GM18858 (cell line): ENCODE results near the gene NPAS3.

Source experiments
- ATAC-seq: cut with Tn5 transposase; IDR thresholded peaks from one replicate; pipeline ENCODE4 v1.9.1; 2021; ENCODE audit not compliant: unreplicated experiment

The NPAS3 gene

GRCh38 chr14:33805593-33805992 lies 866.9 kb downstream of the NPAS3 start:
- no peak for ATAC-seq

- ATAC-seq = no peak
Observed at GRCh38 chr14:33806905-33807304, 868.2 kb downstream of the NPAS3 start.

- ATAC-seq = no peak
Observed at GRCh38 chr14:33808187-33808586, 869.5 kb downstream of the NPAS3 start.

GRCh38 chr14:33809396-33809981 lies 870.8 kb downstream of the NPAS3 start:
- no peak for ATAC-seq

- no peak for ATAC-seq
Observed at GRCh38 chr14:33810308-33810707, 871.6 kb downstream of the NPAS3 start.

- no peak for ATAC-seq
Observed at GRCh38 chr14:33811721-33812120, 873.0 kb downstream of the NPAS3 start.

- ATAC-seq = no peak
Observed at GRCh38 chr14:33812181-33812580, 873.5 kb downstream of the NPAS3 start.

- ATAC-seq = no peak
Observed at GRCh38 chr14:33812601-33813000, 873.9 kb downstream of the NPAS3 start.

- ATAC-seq = no peak
Observed at GRCh38 chr14:33814010-33814409, 875.3 kb downstream of the NPAS3 start.

- ATAC-seq = no peak
Observed at GRCh38 chr14:33833706-33834465, 895.2 kb downstream of the NPAS3 start.

GRCh38 chr14:33834466-33835260 lies 896.0 kb downstream of the NPAS3 start:
- no peak for ATAC-seq

GRCh38 chr14:33835261-33835655 lies 896.6 kb downstream of the NPAS3 start:
- ATAC-seq = no peak

GRCh38 chr14:33835677-33836076 lies 897.0 kb downstream of the NPAS3 start:
- ATAC-seq = no peak

GRCh38 chr14:33836203-33836899 lies 897.7 kb downstream of the NPAS3 start:
- no peak for ATAC-seq

GRCh38 chr14:33836900-33837577 lies 898.4 kb downstream of the NPAS3 start:
- no peak for ATAC-seq

GRCh38 chr14:33837943-33838683 lies 899.4 kb downstream of the NPAS3 start:
- no peak for ATAC-seq

- no peak for ATAC-seq
Observed at GRCh38 chr14:33839193-33840076, 900.8 kb downstream of the NPAS3 start.

- ATAC-seq = no peak
Observed at GRCh38 chr14:33840797-33841196, 902.1 kb downstream of the NPAS3 start.

GRCh38 chr14:33842299-33842698 lies 903.6 kb downstream of the NPAS3 start:
- ATAC-seq = no peak
